HEK293T (cell line): ENCODE results near the gene PRELID3B.

Source experiments
- ARNT ChIP-seq: fragments of 450-650 bp; IDR thresholded peaks from 2 replicates; pipeline ENCODE4 v1.6.1; 2017; ENCODE audit warnings: mild to moderate bottlenecking
- BHLHE40 ChIP-seq: fragments of 450-650 bp; IDR thresholded peaks from 2 replicates; pipeline ENCODE4 v1.6.1; 2016; ENCODE audit warnings: mild to moderate bottlenecking, moderate library complexity, borderline replicate concordance
- FOXM1 ChIP-seq: fragments of 450-650 bp; IDR thresholded peaks from 2 replicates; pipeline ENCODE4 v1.6.1; 2017; ENCODE audit warnings: mild to moderate bottlenecking, borderline replicate concordance
- NFRKB ChIP-seq: fragments of 450-650 bp; IDR thresholded peaks from 2 replicates; pipeline ENCODE4 v1.6.1; 2016; ENCODE audit warnings: mild to moderate bottlenecking, moderate library complexity
- SP1 ChIP-seq: fragments of 450-650 bp; IDR thresholded peaks from 2 replicates; pipeline ENCODE4 v1.6.1; 2017
- ZNF384 ChIP-seq: fragments of 450-650 bp; IDR thresholded peaks from 2 replicates; pipeline ENCODE4 v1.6.1; 2016

GRCh38 chr20:59015411-59015810, 27.2 kb downstream of the PRELID3B start:
- no peak for TF ChIP-seq BHLHE40
- TF ChIP-seq ZNF384, result no peak
- no peak for TF ChIP-seq FOXM1
- no peak for TF ChIP-seq ARNT
- no peak for TF ChIP-seq NFRKB
- no peak for TF ChIP-seq SP1
